Activated B cell treated with CpG ODN at 0.5 μM for 24 hours (primary cell): ENCODE measurements around the gene ACBD6. TPM values are rescaled to one million over a fixed set of nuclear protein-coding genes. Genes with fewer than 3 reads are reported as not detected.

Experiments used
- ATAC-seq: fragments of 200-7000 bp; cut with Tn5 transposase; one replicate; pipeline ENCODE4 v1.10.0; 2021; ENCODE audit warnings: low read depth, mild to moderate bottlenecking, moderate library complexity
- CTCF ChIA-PET: fragments of 350-600 bp; sonication (Branson Sonifier 250); formaldehyde crosslinking; loops from one replicate; lab custom pipeline; 2021; ENCODE audit warnings: antibody characterized with exemption; lab: Charles Lee
- POLR2A ChIA-PET: fragments of 350-600 bp; sonication (Branson Sonifier 250); formaldehyde crosslinking; loops from one replicate; lab custom pipeline; 2021; ENCODE audit warnings: antibody characterized with exemption; lab: Charles Lee
- DNase-seq: peaks from one replicate; pipeline ENCODE4 v3.0.0; 2022
- H3K27ac Mint-ChIP-seq: one replicate; pipeline ENCODE4 v1.8.0; 2020; ENCODE audit warnings: mixed read lengths
- H3K27me3 Mint-ChIP-seq: one replicate; pipeline ENCODE4 v1.8.0; 2021; ENCODE audit warnings: mixed read lengths
- H3K36me3 Mint-ChIP-seq: one replicate; pipeline ENCODE4 v1.8.0; 2021; ENCODE audit warnings: low read depth, mixed read lengths
- H3K4me1 Mint-ChIP-seq: one replicate; pipeline ENCODE4 v1.8.0; 2021; ENCODE audit warnings: mixed read lengths
- H3K4me3 Mint-ChIP-seq: one replicate; pipeline ENCODE4 v1.8.0; 2020; ENCODE audit warnings: mild to moderate bottlenecking, mixed read lengths
- H3K9me3 Mint-ChIP-seq: one replicate; pipeline ENCODE4 v1.8.0; 2020; ENCODE audit warnings: mixed read lengths
- CTCF ChIP-seq: fragments of 200-600 bp; IDR thresholded peaks from one replicate; pipeline ENCODE4 v1.8.0; 2022; ENCODE audit warnings: antibody characterized with exemption, mild to moderate bottlenecking
- intact Hi-C: fragments of 100-400 bp; cut with micrococcal nuclease; formaldehyde crosslinking; loops from one replicate; pipeline ENCODE4 v1.15.1; 2024
- total RNA-seq: library from RNA; stranded (reverse); gene quantifications from 2 replicates; pipeline ENCODE4 v1.2.3, GENCODE V29; 2022

Gene ACBD6
- total RNA-seq, 1 donor from 2014 or later: 61.5 TPM

- H3K4me3 Mint-ChIP-seq: no peak overlapping the region
- ATAC-seq: no peak
- H3K27me3 Mint-ChIP-seq: no peaks in the 10 kb centered on the region
- peaks cover 78% of the 10 kb centered on the region for H3K36me3 Mint-ChIP-seq
- intact Hi-C loops: no loop called here
- POLR2A ChIA-PET: no interaction called here
- no peaks in the 10 kb centered on the region for H3K4me1 Mint-ChIP-seq
- CTCF ChIA-PET: no interaction called here
- H3K27ac Mint-ChIP-seq: no peak overlapping the region
- no peak for TF ChIP-seq CTCF
- peaks cover 47% of the 10 kb centered on the region for H3K9me3 Mint-ChIP-seq
- no peak for DNase-seq
Measured at GRCh38 chr1:180380259-180381183, 121.9 kb downstream of the ACBD6 start.

GRCh38 chr1:180376800-180377199 lies 125.6 kb downstream of the ACBD6 start:
- intact Hi-C loops: no loop called here
- no peak overlapping the region for H3K4me3 Mint-ChIP-seq
- no peak for ATAC-seq

GRCh38 chr1:180376253-180376652 lies 126.1 kb downstream of the ACBD6 start:
- TF ChIP-seq CTCF: no peak
- Mint-ChIP-seq H3K4me3 (no peak overlapping the region), H3K4me1 (no peaks in the 10 kb centered on the region), H3K9me3 (peaks cover 20% of the 10 kb centered on the region), H3K27me3 (no peaks in the 10 kb centered on the region), H3K36me3 (peaks cover 49% of the 10 kb centered on the region), H3K27ac (no peak overlapping the region)
- intact Hi-C loops: no loop called here
- ChIA-PET CTCF (no interaction called here), POLR2A (no interaction called here)
- DNase-seq (no peak), ATAC-seq (no peak)

More at GRCh38 chr1:180376800-180377199, 125.6 kb downstream of the ACBD6 start:
- no peak for DNase-seq
- Mint-ChIP-seq H3K27me3 (no peaks in the 10 kb centered on the region), H3K27ac (no peak overlapping the region), H3K36me3 (peaks cover 48% of the 10 kb centered on the region), H3K4me1 (no peaks in the 10 kb centered on the region), H3K9me3 (peaks cover 22% of the 10 kb centered on the region)
- TF ChIP-seq CTCF: no peak
- CTCF ChIA-PET: no interaction called here
- POLR2A ChIA-PET: no interaction called here

- Mint-ChIP-seq H3K9me3 (peaks cover 3% of the 10 kb centered on the region), H3K36me3 (peaks cover 31% of the 10 kb centered on the region), H3K27ac (no peak overlapping the region), H3K4me3 (no peak overlapping the region), H3K27me3 (no peaks in the 10 kb centered on the region), H3K4me1 (no peaks in the 10 kb centered on the region)
- no peak for TF ChIP-seq CTCF
- no peak for ATAC-seq
- CTCF ChIA-PET: no interaction called here
- POLR2A ChIA-PET: no interaction called here
- intact Hi-C loops: no loop called here
- DNase-seq: no peak
Measured at GRCh38 chr1:180372728-180373127, 129.6 kb downstream of the ACBD6 start.

GRCh38 chr1:180370597-180370996 lies 131.8 kb downstream of the ACBD6 start:
- Mint-ChIP-seq H3K27me3 (no peaks in the 10 kb centered on the region), H3K4me3 (no peak overlapping the region), H3K9me3 (peaks cover 6% of the 10 kb centered on the region), H3K36me3 (peaks cover 22% of the 10 kb centered on the region), H3K4me1 (no peaks in the 10 kb centered on the region), H3K27ac (no peak overlapping the region)
- ATAC-seq: no peak
- intact Hi-C loops: no loop called here
- DNase-seq: no peak
- ChIA-PET POLR2A (no interaction called here), CTCF (no interaction called here)
- no peak for TF ChIP-seq CTCF
